ENCODE results near the gene BIRC2. TPM values are rescaled to one million over a fixed set of nuclear protein-coding genes. Genes with fewer than 3 reads are reported as not detected.

Gene BIRC2
- total RNA-seq, 1 experiment from 2014 or later: 28.2 TPM

DNA sequence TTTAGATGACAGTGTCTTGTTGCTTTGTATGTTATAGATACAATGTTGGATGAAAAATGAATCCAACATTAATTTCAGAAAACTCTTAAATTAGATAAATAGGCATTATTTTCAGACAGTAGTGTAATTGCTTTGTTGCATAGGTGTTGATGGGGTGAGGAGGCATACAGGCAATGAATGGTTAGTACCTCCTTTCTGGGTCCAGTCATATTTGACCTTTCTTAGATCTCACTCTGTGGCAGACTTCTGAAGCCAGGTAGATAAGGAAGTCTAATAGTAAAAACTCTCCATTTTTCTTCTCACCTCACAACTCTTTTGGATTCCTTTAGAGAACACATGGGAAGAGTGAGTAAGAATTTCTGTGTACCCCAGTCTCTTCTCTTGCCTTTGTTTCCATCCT lies 31.8 kb downstream of the BIRC2 start:
- H3K23me2 ChIP-seq (ENCODE audit: insufficient read length, low read depth, low read length, poor library complexity, severe bottlenecking): no peaks in the 10 kb centered on the region
- H3K27me3 ChIP-seq (ENCODE audit: insufficient read depth, low read length): no peaks in the 10 kb centered on the region
- no peak overlapping the region for H2AK5ac ChIP-seq (ENCODE audit: insufficient read length, low read length)
- H2AFZ ChIP-seq (ENCODE audit: low read length): no peak overlapping the region
- no peaks in the 10 kb centered on the region for H3K79me2 ChIP-seq (ENCODE audit: insufficient read depth, low read length)
- H2BK12ac ChIP-seq (ENCODE audit: insufficient read length, low read depth, low read length): no peak overlapping the region
- TF ChIP-seq, protein P1, sequence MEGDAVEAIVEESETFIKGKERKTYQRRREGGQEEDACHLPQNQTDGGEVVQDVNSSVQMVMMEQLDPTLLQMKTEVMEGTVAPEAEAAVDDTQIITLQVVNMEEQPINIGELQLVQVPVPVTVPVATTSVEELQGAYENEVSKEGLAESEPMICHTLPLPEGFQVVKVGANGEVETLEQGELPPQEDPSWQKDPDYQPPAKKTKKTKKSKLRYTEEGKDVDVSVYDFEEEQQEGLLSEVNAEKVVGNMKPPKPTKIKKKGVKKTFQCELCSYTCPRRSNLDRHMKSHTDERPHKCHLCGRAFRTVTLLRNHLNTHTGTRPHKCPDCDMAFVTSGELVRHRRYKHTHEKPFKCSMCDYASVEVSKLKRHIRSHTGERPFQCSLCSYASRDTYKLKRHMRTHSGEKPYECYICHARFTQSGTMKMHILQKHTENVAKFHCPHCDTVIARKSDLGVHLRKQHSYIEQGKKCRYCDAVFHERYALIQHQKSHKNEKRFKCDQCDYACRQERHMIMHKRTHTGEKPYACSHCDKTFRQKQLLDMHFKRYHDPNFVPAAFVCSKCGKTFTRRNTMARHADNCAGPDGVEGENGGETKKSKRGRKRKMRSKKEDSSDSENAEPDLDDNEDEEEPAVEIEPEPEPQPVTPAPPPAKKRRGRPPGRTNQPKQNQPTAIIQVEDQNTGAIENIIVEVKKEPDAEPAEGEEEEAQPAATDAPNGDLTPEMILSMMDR (conservative IDR thresholded peaks at IDR 0.05): no peak
- no peak overlapping the region for H3K18ac ChIP-seq (ENCODE audit: insufficient read length, low read depth, low read length)
- no peak for DNase-seq
- Mint-ChIP-seq H3K9me3 (no peaks in the 10 kb centered on the region), H3K4me3 (no peak overlapping the region), H3K27ac (no peak overlapping the region), H3K36me3 (ENCODE audit: insufficient read depth in 1 of 3, low read depth in 3 of 3) (peaks cover 5 to 36% (median 33%) of the 10 kb centered on the region in 3 experiments; a peak in 5 of 7 replicates), H3K27me3 (ENCODE audit: low read depth) (no peaks in the 10 kb centered on the region), H3K4me1 (peaks cover 16 to 19% of the 10 kb centered on the region in 2 experiments)
- H3K9me3 ChIP-seq (ENCODE audit: control insufficient read depth, low read depth, low read length): no peaks in the 10 kb centered on the region
- H3T11ph ChIP-seq (ENCODE audit: low read length): no peak overlapping the region
- no peak overlapping the region for H2BK5ac ChIP-seq (ENCODE audit: insufficient read length, low read length)
- no peak overlapping the region for H4K5ac ChIP-seq (ENCODE audit: insufficient read length, low read depth, low read length)
- no peak overlapping the region for H3K9ac ChIP-seq (ENCODE audit: extremely low read depth, insufficient read length, low read length)
- H4K20me1 ChIP-seq (ENCODE audit: control insufficient read depth, insufficient read depth, insufficient read length): no peaks in the 10 kb centered on the region
- no peaks in the 10 kb centered on the region for H3K4me1 ChIP-seq (ENCODE audit: insufficient read depth, low read length)
- H3K79me1 ChIP-seq (ENCODE audit: insufficient read depth, low read depth, low read length, poor library complexity, severe bottlenecking): no peaks in the 10 kb centered on the region
- no peak overlapping the region for H4K8ac ChIP-seq (replicated peaks; ENCODE audit: insufficient read length, low read depth, low read length)
- no peak overlapping the region for H3K4me2 ChIP-seq (ENCODE audit: insufficient read depth, insufficient read length, low read length)
- no peak overlapping the region for H3K27ac ChIP-seq (ENCODE audit: insufficient read length, low read depth, low read length)
- H4K91ac ChIP-seq (ENCODE audit: insufficient read length, low read depth, low read length): no peak overlapping the region
- no peak overlapping the region for H2BK15ac ChIP-seq (ENCODE audit: low read depth, low read length)
- no peak overlapping the region for H3K23ac ChIP-seq (ENCODE audit: insufficient read length, low read depth, low read length)
- no peak overlapping the region for H3K56ac ChIP-seq (ENCODE audit: insufficient read length, low read depth, low read length)
- no peak overlapping the region for H3K14ac ChIP-seq (ENCODE audit: insufficient read depth, low read length)
- no peak overlapping the region for H3K4ac ChIP-seq (ENCODE audit: low read depth, low read length)
- H2BK120ac ChIP-seq (ENCODE audit: low read depth, low read length, poor library complexity, severe bottlenecking): no peak overlapping the region
- no peak overlapping the region for H2BK20ac ChIP-seq (ENCODE audit: low read depth, low read length, poor library complexity, severe bottlenecking)
